Urinary bladder (tissue), 4 donors: ENCODE measurements around the gene GNG7. TPM values are rescaled to one million over a fixed set of nuclear protein-coding genes. Genes with fewer than 3 reads are reported as not detected.
A peak's percentile ranks its signal among the peaks of the same experiment; 100 is the strongest.
"Not testable (repeated sequence)": the region's sequence is repeated elsewhere in the genome, so short reads cannot be mapped to it uniquely, and the experiment has no call there.

Source experiments
- DNase-seq: peaks from one replicate; pipeline ENCODE4 v3.0.0-alpha.2; 2015; ENCODE audit errors: extremely low spot score
- H3K27ac ChIP-seq: one replicate; pipeline ENCODE4 v1.5.1; 2013; ENCODE audit warnings: low read depth, mild to moderate bottlenecking, moderate library complexity
- H3K36me3 ChIP-seq: one replicate; pipeline ENCODE4 v1.6.1; 2013; ENCODE audit warnings: mild to moderate bottlenecking, moderate library complexity; ENCODE audit not compliant: insufficient read depth
- H3K4me1 ChIP-seq: one replicate; pipeline ENCODE4 v1.6.1; 2013; ENCODE audit warnings: mild to moderate bottlenecking, moderate library complexity; ENCODE audit not compliant: insufficient read depth
- H3K4me3 ChIP-seq: one replicate; pipeline ENCODE4 v1.5.1; 2013; ENCODE audit warnings: low read depth, low read length
- WGBS: extraction: QIAGEN DNeasy Blood & Tissue Kit; methylation state at CpG from one replicate; pipeline ENCODE4 v1.1.7; 2013; 5-methylcytosine and 5-hydroxymethylcytosine counted together
- polyA plus RNA-seq: library from polyadenylated mRNA; stranded (reverse); fragments of 200-250 nt; gene quantifications from one replicate; pipeline ENCODE4 v1.2.3, GENCODE V29; 2013
- total RNA-seq: library from RNA; depleted of rRNA; stranded (reverse); fragments of >200 nt; gene quantifications from one replicate; pipeline ENCODE4 v1.2.3, GENCODE V29; 2014
- donor health status: healthy with polysubstance abuse.
- donor health status: healthy.

The GNG7 gene
- total and polyA plus RNA-seq, 2 donors = 2.8 to 13.9 TPM

GRCh38 chr19:2686360-2686759 is 16.1 kb downstream of the GNG7 start:
- Histone ChIP-seq H3K4me3 (no peak overlapping the region), H3K36me3 (no peaks in the 10 kb centered on the region), H3K4me1 (no peaks in the 10 kb centered on the region), H3K27ac (no peak overlapping the region)
- no peak for DNase-seq
- WGBS = 90% methylated on average over 17 of the region's 17 CpGs

GRCh38 chr19:2685204-2685704 is 17.2 kb downstream of the GNG7 start:
- DNase-seq = no peak
- Histone ChIP-seq H3K4me3 (no peak overlapping the region), H3K36me3 (no peaks in the 10 kb centered on the region), H3K27ac (no peak overlapping the region), H3K4me1 (no peaks in the 10 kb centered on the region)
- WGBS = 93% methylated on average over 6 of the region's 6 CpGs

GRCh38 chr19:2683430-2684003 is 19.0 kb downstream of the GNG7 start:
- Histone ChIP-seq H3K4me3 (no peak overlapping the region), H3K36me3 (no peaks in the 10 kb centered on the region), H3K4me1 (no peaks in the 10 kb centered on the region), H3K27ac (no peak overlapping the region)
- DNase-seq = no peak
- WGBS = 77% methylated on average over 20 of the region's 20 CpGs

- no peak for DNase-seq
- WGBS = 94% methylated on average over 11 of the region's 11 CpGs
- Histone ChIP-seq H3K4me3 (no peak overlapping the region), H3K36me3 (no peaks in the 10 kb centered on the region), H3K27ac (no peak overlapping the region), H3K4me1 (no peaks in the 10 kb centered on the region)
Observed at GRCh38 chr19:2680808-2681207, 21.7 kb downstream of the GNG7 start.

GRCh38 chr19:2679439-2679838 is 23.1 kb downstream of the GNG7 start:
- 94% methylated on average over 2 of the region's 2 CpGs for WGBS
- DNase-seq = no peak
- H3K4me1 ChIP-seq = no peaks in the 10 kb centered on the region
- no peak overlapping the region for H3K27ac ChIP-seq
- H3K36me3 ChIP-seq = no peaks in the 10 kb centered on the region
- no peak overlapping the region for H3K4me3 ChIP-seq

- WGBS = 95% methylated on average over 5 of the region's 5 CpGs
- DNase-seq, H3K4me1 ChIP-seq, H3K4me3 ChIP-seq, H3K36me3 ChIP-seq, H3K27ac ChIP-seq: not testable (repeated sequence)
Observed at GRCh38 chr19:2678948-2679347, 23.5 kb downstream of the GNG7 start.

- Histone ChIP-seq H3K4me3 (no peak overlapping the region), H3K27ac (no peak overlapping the region), H3K4me1 (no peaks in the 10 kb centered on the region), H3K36me3 (no peaks in the 10 kb centered on the region)
- WGBS = 82% methylated on average over 8 of the region's 8 CpGs
- no peak for DNase-seq
Observed at GRCh38 chr19:2678044-2678671, 24.3 kb downstream of the GNG7 start.

GRCh38 chr19:2676823-2677222 is 25.7 kb downstream of the GNG7 start:
- Histone ChIP-seq H3K4me3 (no peak overlapping the region), H3K27ac (no peak overlapping the region), H3K4me1 (no peaks in the 10 kb centered on the region), H3K36me3 (no peaks in the 10 kb centered on the region)
- no peak for DNase-seq
- WGBS = 59% methylated on average over 12 of the region's 12 CpGs

GRCh38 chr19:2675892-2676291 is 26.6 kb downstream of the GNG7 start:
- H3K4me1 ChIP-seq = no peaks in the 10 kb centered on the region
- no peaks in the 10 kb centered on the region for H3K36me3 ChIP-seq
- H3K27ac ChIP-seq = peak overlapping the region; percentile 4
- no peak for DNase-seq
- H3K4me3 ChIP-seq = no peak overlapping the region
- 26% methylated on average over 11 of the region's 11 CpGs for WGBS

GRCh38 chr19:2670217-2670616 is 32.3 kb downstream of the GNG7 start:
- DNase-seq = no peak
- Histone ChIP-seq H3K36me3 (no peaks in the 10 kb centered on the region), H3K27ac (no peak overlapping the region), H3K4me1 (no peaks in the 10 kb centered on the region), H3K4me3 (no peak overlapping the region)
- WGBS = 74% methylated on average over 16 of the region's 16 CpGs

GRCh38 chr19:2668175-2668763 is 34.2 kb downstream of the GNG7 start:
- H3K27ac ChIP-seq = no peak overlapping the region
- H3K36me3 ChIP-seq = no peaks in the 10 kb centered on the region
- no peak overlapping the region for H3K4me3 ChIP-seq
- 86% methylated on average over 15 of the region's 15 CpGs for WGBS
- DNase-seq = no peak
- no peaks in the 10 kb centered on the region for H3K4me1 ChIP-seq

GRCh38 chr19:2667349-2667748 is 35.1 kb downstream of the GNG7 start:
- H3K27ac ChIP-seq, H3K36me3 ChIP-seq, H3K4me1 ChIP-seq, DNase-seq, H3K4me3 ChIP-seq: not testable (repeated sequence)
- WGBS = 90% methylated on average over 10 of the region's 10 CpGs

- no peak overlapping the region for H3K27ac ChIP-seq
- no peaks in the 10 kb centered on the region for H3K36me3 ChIP-seq
- no peak for DNase-seq
- no peak overlapping the region for H3K4me3 ChIP-seq
- 73% methylated on average over 9 of the region's 9 CpGs for WGBS
- H3K4me1 ChIP-seq = no peaks in the 10 kb centered on the region
Observed at GRCh38 chr19:2666344-2666994, 36.0 kb downstream of the GNG7 start.

GRCh38 chr19:2665103-2665502 is 37.4 kb downstream of the GNG7 start:
- WGBS = 90% methylated on average over 11 of the region's 11 CpGs
- no peak overlapping the region for H3K4me3 ChIP-seq
- H3K36me3 ChIP-seq = no peaks in the 10 kb centered on the region
- DNase-seq = no peak
- H3K27ac ChIP-seq = no peak overlapping the region
- H3K4me1 ChIP-seq = no peaks in the 10 kb centered on the region
